GM23248 (cell line): Measurements from ENCODE around the gene RCSD1. TPM values are rescaled to one million over a fixed set of nuclear protein-coding genes. Genes with fewer than 3 reads are reported as not detected.
A peak's percentile ranks its signal among the peaks of the same experiment; 100 is the strongest.
"Not testable (repeated sequence)": the region's sequence is repeated elsewhere in the genome, so short reads cannot be mapped to it uniquely, and the experiment has no call there.

Source experiments
- DNase-seq: peaks from one replicate; pipeline ENCODE4 v3.0.0-alpha.2; 2015
- H2AFZ ChIP-seq: fragments of 200-600 bp; sonication (generic); 2 replicates; pipeline ENCODE4 v1.6.1; 2016; ENCODE audit warnings: antibody characterized with exemption
- H3F3A ChIP-seq: fragments of 200-600 bp; sonication (generic); 2 replicates; pipeline ENCODE4 v1.6.1; 2016; ENCODE audit warnings: mild to moderate bottlenecking, antibody characterized with exemption, mixed run types; ENCODE audit not compliant: insufficient read depth
- H3K27ac ChIP-seq: fragments of 200-600 bp; sonication (generic); 2 replicates; pipeline ENCODE4 v1.5.1; 2016; ENCODE audit warnings: mild to moderate bottlenecking
- H3K27me3 ChIP-seq: fragments of 200-600 bp; sonication (generic); replicated peaks from 2 replicates; pipeline ENCODE4 v1.6.1; 2016; ENCODE audit warnings: mild to moderate bottlenecking; ENCODE audit not compliant: insufficient read depth
- H3K36me3 ChIP-seq: fragments of 200-600 bp; sonication (generic); 2 replicates; pipeline ENCODE4 v1.6.1; 2016; ENCODE audit warnings: low read depth, mild to moderate bottlenecking
- H3K4me1 ChIP-seq: fragments of 200-600 bp; sonication (generic); 2 replicates; pipeline ENCODE4 v1.6.1; 2016; ENCODE audit warnings: mild to moderate bottlenecking; ENCODE audit not compliant: insufficient read depth
- H3K4me2 ChIP-seq: fragments of 200-600 bp; sonication (generic); one replicate; pipeline ENCODE4 v1.6.1; 2016; ENCODE audit warnings: mild to moderate bottlenecking; ENCODE audit not compliant: unreplicated experiment
- H3K4me3 ChIP-seq: fragments of 200-600 bp; sonication (generic); 2 replicates; pipeline ENCODE4 v1.5.1; 2016; ENCODE audit warnings: mild to moderate bottlenecking
- H3K79me2 ChIP-seq: fragments of 200-600 bp; sonication (generic); 2 replicates; pipeline ENCODE4 v1.6.1; 2016; ENCODE audit warnings: mild to moderate bottlenecking; ENCODE audit not compliant: insufficient read depth
- H3K9ac ChIP-seq: fragments of 200-600 bp; sonication (generic); 2 replicates; pipeline ENCODE4 v1.6.1; 2016; ENCODE audit warnings: mild to moderate bottlenecking
- H3K9me2 ChIP-seq: fragments of 200-600 bp; sonication (generic); 2 replicates; pipeline ENCODE4 v1.6.1; 2016; ENCODE audit warnings: mixed run types, mild to moderate bottlenecking, moderate library complexity; ENCODE audit not compliant: insufficient read depth
- H3K9me3 ChIP-seq: fragments of 200-600 bp; sonication (generic); one replicate; pipeline ENCODE4 v1.6.1; 2017; ENCODE audit warnings: low read depth
- H4K20me1 ChIP-seq: fragments of 200-600 bp; sonication (generic); 2 replicates; pipeline ENCODE4 v1.6.0; 2016; ENCODE audit not compliant: insufficient read depth
- EZH2 ChIP-seq: fragments of 200-600 bp; sonication (generic); IDR thresholded peaks from 2 replicates; pipeline ENCODE4 v1.6.1; 2018; ENCODE audit warnings: antibody characterized with exemption, mild to moderate bottlenecking; ENCODE audit not compliant: insufficient read depth, poor library complexity, severe bottlenecking
- EZH2phosphoT487 ChIP-seq: fragments of 200-600 bp; sonication (generic); IDR thresholded peaks from 2 replicates; pipeline ENCODE4 v1.6.1; 2018; ENCODE audit warnings: antibody characterized with exemption, moderate library complexity, mild to moderate bottlenecking, low read depth; ENCODE audit not compliant: insufficient read depth
- WGBS, 2 experiments: methylation state at CpG; one replicate each; pipeline ENCODE4 v1.1.6; 2015 to 2017; ENCODE audit warnings: low lambda C conversion rate in 2 of 2, low coverage in 1 of 2; ENCODE audit errors: missing lambda C conversion rate in 2 of 2; 5-methylcytosine and 5-hydroxymethylcytosine counted together
- in situ Hi-C: fragments of 300-500 bp; cut with MboI; formaldehyde crosslinking; loops from 2 replicates; pipeline ENCODE4 v1.15.0; 2020
- polyA plus RNA-seq: library from polyadenylated mRNA; unstranded; fragments of >200 nt; fragmentation: Nextera tagmentation; extraction: Ambion mirVana; gene quantifications from 2 replicates; pipeline ENCODE4 v1.2.1, GENCODE V29; 2016
- total RNA-seq: library from RNA; depleted of rRNA; stranded (reverse); fragments of >200 nt; shearing (Covaris generic); gene quantifications from 2 replicates; pipeline ENCODE4 v1.2.3, GENCODE V29; 2014

RCSD1 gene
- total and polyA plus RNA-seq, 2 experiments from 2014 or later, result 0.22 to 0.23 TPM

GRCh38 chr1:167605576-167605975, 24.5 kb upstream of the RCSD1 start:
- Histone ChIP-seq H2AFZ (no peak overlapping the region), H3K27me3 (no peaks in the 10 kb centered on the region), H3K27ac (no peak overlapping the region), H3K9me3 (no peaks in the 10 kb centered on the region), H3K4me1 (peaks cover under 1% of the 10 kb centered on the region; the same call in 1 of the 2 replicates), H3K4me3 (no peak overlapping the region), H4K20me1 (no peaks in the 10 kb centered on the region), H3K9ac (no peak overlapping the region), H3K9me2 (no peaks in the 10 kb centered on the region), H3K36me3 (no peaks in the 10 kb centered on the region), H3K4me2 (no peak overlapping the region), H3K79me2 (no peaks in the 10 kb centered on the region), H3F3A (no peaks in the 10 kb centered on the region)
- 75 to 79% methylated on average over 3 of the region's 3 CpGs for WGBS, 2 experiments
- TF ChIP-seq EZH2, result no peak
- TF ChIP-seq EZH2phosphoT487, result no peak
- in situ Hi-C loops, result no loop called here
- DNase-seq, result peak; percentile 26

DNA sequence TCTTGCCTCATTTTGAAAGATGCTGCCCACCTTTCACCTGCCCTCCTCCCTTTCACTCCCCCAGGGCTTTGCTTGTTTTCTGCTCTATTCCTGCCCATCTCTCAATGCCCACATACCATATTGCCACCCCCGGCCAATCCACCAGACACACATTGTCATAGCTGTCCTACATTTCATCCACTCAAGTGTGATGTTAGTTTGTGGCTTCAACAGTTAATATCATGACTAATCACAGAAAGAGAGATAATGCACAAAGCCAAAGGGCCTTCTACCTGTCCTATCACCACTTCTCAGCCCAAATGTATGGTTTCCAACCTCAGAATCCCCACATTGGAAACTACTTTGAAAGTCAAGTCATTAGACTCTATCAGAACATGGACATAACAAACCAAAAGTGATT, 18.0 kb upstream of the RCSD1 start:
- H3K79me2 ChIP-seq, result no peaks in the 10 kb centered on the region
- no peaks in the 10 kb centered on the region for H3K27me3 ChIP-seq
- DNase-seq, result no peak
- TF ChIP-seq EZH2phosphoT487, result no peak
- no peak for TF ChIP-seq EZH2
- H3K4me3 ChIP-seq, result no peak overlapping the region
- 93 to 94% methylated on average over 1 of the region's 1 CpG for whole genome bisulfite sequencing, 2 experiments
- peaks cover 2% of the 10 kb centered on the region for H3K4me1 ChIP-seq
- H3K9ac ChIP-seq, result no peak overlapping the region
- H3K9me3 ChIP-seq, result no peaks in the 10 kb centered on the region
- no peaks in the 10 kb centered on the region for H4K20me1 ChIP-seq
- peaks cover 8% of the 10 kb centered on the region for H3F3A ChIP-seq
- no peaks in the 10 kb centered on the region for H3K9me2 ChIP-seq
- no peak overlapping the region for H3K4me2 ChIP-seq
- no peak overlapping the region for H3K27ac ChIP-seq
- H2AFZ ChIP-seq, result no peak overlapping the region
- H3K36me3 ChIP-seq, result no peaks in the 10 kb centered on the region
- in situ Hi-C loops, result no loop called here

DNA sequence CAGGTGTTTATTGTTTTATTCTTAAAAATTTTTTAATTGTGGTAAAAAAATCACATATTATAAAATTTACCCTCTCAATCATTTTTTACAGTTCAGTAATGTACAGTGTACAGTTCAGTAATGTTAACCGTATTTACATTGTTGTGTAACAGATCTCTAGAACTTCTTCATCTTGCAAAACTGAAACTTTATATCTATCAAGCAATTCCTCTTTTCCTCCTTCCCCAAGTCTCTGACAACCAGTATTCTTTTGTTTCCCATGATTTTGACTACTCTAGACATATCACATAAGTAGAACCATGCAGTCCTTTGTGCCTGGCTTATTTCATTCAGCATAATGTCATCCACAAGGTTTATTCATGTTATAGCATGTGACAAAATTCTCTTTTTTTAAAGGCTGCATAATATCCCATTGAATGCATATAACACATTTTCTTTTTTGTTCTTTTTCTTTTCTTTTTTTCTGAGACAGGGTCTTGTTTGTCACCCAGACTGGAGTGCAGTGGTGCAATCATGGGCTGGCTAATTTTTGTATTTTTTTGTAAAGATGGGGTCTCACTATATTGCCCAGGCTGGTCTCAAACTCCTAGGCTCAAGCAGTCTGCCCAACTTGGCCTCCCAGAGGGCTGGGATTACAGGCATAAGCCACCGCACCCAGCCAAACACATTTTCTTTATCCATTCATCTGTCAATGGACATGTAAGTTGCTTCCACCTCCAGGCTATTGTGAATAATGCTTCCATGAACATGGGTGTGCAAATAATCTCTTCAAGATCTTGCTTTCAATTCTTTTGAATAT, 17.2 kb upstream of the RCSD1 start:
- no peaks in the 10 kb centered on the region for H3K79me2 ChIP-seq
- H4K20me1 ChIP-seq, result no peaks in the 10 kb centered on the region
- TF ChIP-seq EZH2 (no peak), EZH2phosphoT487 (no peak)
- no peak overlapping the region for H3K4me3 ChIP-seq
- peaks cover 14% of the 10 kb centered on the region for H3F3A ChIP-seq
- no peak overlapping the region for H3K9ac ChIP-seq
- WGBS, 2 experiments, result 93 to 95% methylated on average over 2 of the region's 2 CpGs
- no peak overlapping the region for H3K27ac ChIP-seq
- no peaks in the 10 kb centered on the region for H3K9me3 ChIP-seq
- H3K4me1 ChIP-seq, result peaks cover 10% of the 10 kb centered on the region
- no peaks in the 10 kb centered on the region for H3K36me3 ChIP-seq
- no peaks in the 10 kb centered on the region for H3K9me2 ChIP-seq
- H3K4me2 ChIP-seq, result no peak overlapping the region
- DNase-seq, result no peak
- H2AFZ ChIP-seq, result no peak overlapping the region
- H3K27me3 ChIP-seq, result no peaks in the 10 kb centered on the region
- in situ Hi-C loops, result no loop called here

DNA sequence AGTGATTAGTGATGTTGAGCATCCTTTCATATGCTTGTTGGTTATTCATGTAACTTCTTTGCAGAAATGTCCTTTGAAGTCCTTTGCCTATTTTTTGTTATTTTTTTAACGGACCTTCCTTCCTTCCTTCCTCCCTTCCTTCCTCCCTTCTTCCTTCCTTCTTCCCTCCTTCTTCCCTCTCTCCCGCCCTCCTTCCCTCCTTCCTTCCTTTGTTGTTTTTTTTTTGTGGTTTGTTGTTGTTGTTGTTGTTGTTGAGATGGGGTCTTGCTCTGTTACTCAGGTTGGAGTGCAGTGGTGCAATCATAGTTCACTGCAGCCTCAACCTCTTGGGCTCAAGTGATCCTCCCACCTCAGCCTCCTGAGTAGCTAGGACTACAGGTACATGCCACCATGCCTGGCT, 16.0 kb upstream of the RCSD1 start:
- H3K4me1 ChIP-seq, result peaks cover 15% of the 10 kb centered on the region
- H3K36me3 ChIP-seq, H3K4me3 ChIP-seq, H3K79me2 ChIP-seq, H4K20me1 ChIP-seq, in situ Hi-C loops, H3K9me2 ChIP-seq, H3K27me3 ChIP-seq, DNase-seq, H2AFZ ChIP-seq, H3K4me2 ChIP-seq, H3K27ac ChIP-seq, H3K9me3 ChIP-seq, H3K9ac ChIP-seq: not testable (repeated sequence)
- WGBS, 2 experiments, result 87 to 92% methylated on average over 2 of the region's 2 CpGs
- peaks cover 19% of the 10 kb centered on the region for H3F3A ChIP-seq

DNA sequence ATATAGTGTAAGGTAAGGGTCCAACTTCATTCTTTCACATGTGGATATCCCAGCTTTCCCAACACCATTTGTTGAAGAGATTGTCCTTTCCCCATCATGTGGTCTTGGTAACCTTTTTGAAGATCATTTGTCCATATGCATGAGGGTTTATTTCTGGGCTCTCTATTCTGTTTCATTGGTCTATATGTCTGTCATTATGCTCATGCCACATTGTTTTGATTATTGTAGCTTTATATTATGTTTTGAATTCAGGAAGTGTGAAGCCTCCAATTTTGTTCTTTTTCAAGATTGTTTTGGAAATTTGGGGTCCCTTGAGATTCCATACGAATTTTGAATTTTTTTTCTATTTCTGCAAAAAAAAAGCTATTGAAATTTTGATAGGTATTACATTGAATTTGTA, 15.2 kb upstream of the RCSD1 start:
- Histone ChIP-seq H3K9me3 (no peaks in the 10 kb centered on the region), H3K36me3 (no peaks in the 10 kb centered on the region), H3K9ac (no peak overlapping the region), H3K27me3 (no peaks in the 10 kb centered on the region), H3K4me2 (no peak overlapping the region), H2AFZ (no peak overlapping the region), H3K4me1 (peaks cover 15% of the 10 kb centered on the region), H3K4me3 (no peak overlapping the region), H3K27ac (no peak overlapping the region), H4K20me1 (no peaks in the 10 kb centered on the region), H3K79me2 (no peaks in the 10 kb centered on the region), H3K9me2 (no peaks in the 10 kb centered on the region), H3F3A (peaks cover 19% of the 10 kb centered on the region)
- 41 to 48% methylated on average over 1 of the region's 1 CpG for WGBS, 2 experiments
- no peak for DNase-seq
- in situ Hi-C loops, result no loop called here
- TF ChIP-seq EZH2phosphoT487 (no peak), EZH2 (no peak)
